HG03354 (cell line): ENCODE data around the gene PTPN13.
"Not testable (repeated sequence)": the region's sequence is repeated elsewhere in the genome, so short reads cannot be mapped to it uniquely, and the experiment has no call there.

ENCODE experiments used
- ATAC-seq: cut with Tn5 transposase; IDR thresholded peaks from one replicate; pipeline ENCODE4 v1.9.1; 2021; ENCODE audit warnings: mild to moderate bottlenecking; ENCODE audit not compliant: unreplicated experiment, poor library complexity, severe bottlenecking

PTPN13 gene

GRCh38 chr4:86685401-86685800, 91.3 kb downstream of the PTPN13 start:
- ATAC-seq, result no peak

- ATAC-seq, result no peak
These were observed 92.6 kb downstream of the PTPN13 start for GRCh38 chr4:86686741-86687140.

GRCh38 chr4:86688026-86688425, 93.9 kb downstream of the PTPN13 start:
- ATAC-seq, result no peak

GRCh38 chr4:86704601-86705000, 110.5 kb downstream of the PTPN13 start:
- ATAC-seq, result no peak

GRCh38 chr4:86706923-86707597, 112.9 kb downstream of the PTPN13 start:
- ATAC-seq, result no peak

- ATAC-seq, result peak; percentile 83
These were observed 123.5 kb downstream of the PTPN13 start for GRCh38 chr4:86717651-86718050.

GRCh38 chr4:86718152-86718551, 124.0 kb downstream of the PTPN13 start:
- ATAC-seq, result no peak

GRCh38 chr4:86719149-86719548, 125.0 kb downstream of the PTPN13 start:
- not testable (repeated sequence) for ATAC-seq

- ATAC-seq, result no peak
These were observed 126.5 kb downstream of the PTPN13 start for GRCh38 chr4:86720508-86721068.

GRCh38 chr4:86721412-86721811, 127.3 kb downstream of the PTPN13 start:
- no peak for ATAC-seq

- no peak for ATAC-seq
These were observed 136.2 kb downstream of the PTPN13 start for GRCh38 chr4:86730310-86730709.

GRCh38 chr4:86737244-86737643, 143.1 kb downstream of the PTPN13 start:
- no peak for ATAC-seq

- no peak for ATAC-seq
These were observed 147.7 kb downstream of the PTPN13 start for GRCh38 chr4:86741846-86742245.

- no peak for ATAC-seq
These were observed 150.5 kb downstream of the PTPN13 start for GRCh38 chr4:86744570-86744969.

GRCh38 chr4:86749121-86749520, 155.0 kb downstream of the PTPN13 start:
- ATAC-seq, result no peak

- no peak for ATAC-seq
These were observed 161.3 kb downstream of the PTPN13 start for GRCh38 chr4:86755388-86755787.

GRCh38 chr4:86757468-86757867, 163.4 kb downstream of the PTPN13 start:
- no peak for ATAC-seq

- no peak for ATAC-seq
These were observed 165.2 kb downstream of the PTPN13 start for GRCh38 chr4:86759298-86759697.

GRCh38 chr4:86762649-86763048, 168.5 kb downstream of the PTPN13 start:
- ATAC-seq, result no peak

GRCh38 chr4:86769794-86770193, 175.7 kb downstream of the PTPN13 start:
- no peak for ATAC-seq

- no peak for ATAC-seq
These were observed 177.0 kb downstream of the PTPN13 start for GRCh38 chr4:86771141-86771540.

- ATAC-seq, result no peak
These were observed 180.9 kb downstream of the PTPN13 start for GRCh38 chr4:86775061-86775460.
